HG02943 (cell line): ENCODE data around the gene PDIK1L.

Source experiments
- ATAC-seq: cut with Tn5 transposase; IDR thresholded peaks from one replicate; pipeline ENCODE4 v1.9.1; 2021; ENCODE audit warnings: mild to moderate bottlenecking, low read depth, moderate library complexity; ENCODE audit not compliant: unreplicated experiment

The PDIK1L gene

GRCh38 chr1:26111530-26112406 is at the start of gene PDIK1L:
PDIK1L (plus strand) TSS chr1:26111824; CDS start chr1:26114309, 2,485 bp downstream.
- ATAC-seq: peak; percentile 56

DNA sequence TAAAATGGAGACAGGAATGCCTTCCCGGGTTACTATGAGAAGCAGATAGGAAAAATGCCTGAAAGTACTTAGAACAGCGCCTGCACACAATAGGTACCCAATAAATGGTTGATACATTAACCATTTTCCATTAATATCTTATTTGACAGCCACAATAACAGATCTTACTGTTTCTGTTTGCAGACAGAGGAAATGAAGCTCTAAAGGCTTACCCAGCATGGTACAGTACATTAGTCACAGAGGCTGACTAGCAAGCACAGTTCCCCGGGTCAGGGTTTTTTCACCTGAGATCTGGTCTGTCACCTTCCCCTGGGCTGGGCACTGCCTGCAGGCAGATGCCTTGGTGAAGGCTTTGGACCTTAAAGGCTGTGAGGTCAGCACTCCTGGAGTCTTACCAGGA is 47.1 kb upstream of the PDIK1L start:
- no peak for ATAC-seq

DNA sequence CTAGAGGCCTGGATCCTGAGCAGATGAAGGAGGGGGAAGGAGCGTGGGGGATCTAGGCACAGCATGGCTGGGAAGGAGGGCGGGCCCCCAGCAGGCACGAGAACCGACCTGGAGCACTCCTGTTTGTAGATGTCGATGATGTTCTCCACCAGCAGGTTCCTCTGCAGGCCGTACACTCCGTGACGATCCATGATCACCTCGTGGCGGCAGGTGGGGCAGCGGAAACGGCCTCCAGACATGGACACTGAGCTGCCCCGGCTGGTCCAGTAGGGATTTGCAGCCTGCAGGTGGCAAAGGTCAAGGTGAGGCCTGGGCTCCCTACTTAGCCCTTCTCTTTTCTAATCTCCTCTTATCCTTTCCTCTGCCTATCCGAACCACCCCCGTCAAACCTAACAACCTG is 45.5 kb upstream of the PDIK1L start:
- ATAC-seq: no peak

DNA sequence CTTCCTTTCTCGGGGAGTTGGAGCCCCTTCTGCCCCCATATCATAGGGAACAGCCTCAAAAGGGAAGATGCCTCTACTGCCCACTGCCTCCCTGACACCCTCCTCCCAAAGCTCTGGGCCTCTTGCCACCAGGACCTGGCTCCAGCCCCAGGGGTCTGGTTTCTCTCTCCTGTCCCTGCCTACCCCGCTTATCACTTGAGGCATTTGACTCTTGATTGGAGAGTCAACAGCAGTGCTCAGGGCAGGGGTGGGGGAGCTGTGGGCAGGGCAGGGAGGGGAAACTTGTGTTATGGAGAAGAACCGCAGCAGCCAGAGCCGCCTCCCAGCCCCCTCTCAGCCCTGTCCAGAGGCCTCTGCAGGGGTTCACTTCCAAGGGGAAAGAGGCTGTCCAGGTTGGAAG is 44.8 kb upstream of the PDIK1L start:
- no peak for ATAC-seq

- ATAC-seq: no peak
Measured at GRCh38 chr1:26067432-26067911, 44.2 kb upstream of the PDIK1L start, which contains the start of gene TRIM63. TRIM63 (minus strand) TSS chr1:26067630; CDS start chr1:26067494, 136 bp downstream.

- ATAC-seq: no peak
Measured at GRCh38 chr1:26069941-26070295, 41.7 kb upstream of the PDIK1L start.

DNA sequence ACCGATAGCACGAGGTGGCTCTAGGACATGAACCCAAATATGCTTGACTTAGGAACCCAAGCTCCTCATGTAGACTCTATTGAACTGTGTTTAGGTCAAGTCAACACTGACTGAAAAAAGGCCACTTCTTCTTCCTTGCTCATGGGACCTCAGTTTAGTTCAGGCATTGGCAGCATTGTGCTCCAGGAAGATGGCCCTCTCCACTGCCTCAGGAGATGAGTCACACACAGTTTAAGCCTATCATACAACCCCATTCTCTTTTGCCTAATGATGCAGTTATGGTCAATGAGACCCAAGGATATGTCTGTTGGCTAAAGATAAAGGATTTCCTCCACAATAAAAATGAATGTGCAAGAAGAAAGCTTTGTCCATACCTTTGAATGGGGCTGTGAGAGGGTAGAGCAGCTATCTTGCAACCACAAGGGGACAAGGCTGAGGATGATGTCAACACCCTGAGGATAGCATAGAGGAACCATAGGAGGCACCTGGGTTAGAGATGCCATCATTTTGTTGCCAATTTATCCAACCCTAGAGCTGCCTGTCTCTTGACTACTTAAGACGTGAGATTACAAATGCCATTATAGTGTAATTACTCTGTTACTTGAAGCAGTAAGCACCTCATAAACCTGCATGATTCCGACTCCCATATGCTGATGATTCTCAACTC is 41.2 kb upstream of the PDIK1L start:
- no peak for ATAC-seq

GRCh38 chr1:26070963-26071342 is 40.7 kb upstream of the PDIK1L start:
- ATAC-seq: no peak

- ATAC-seq: no peak
Measured at GRCh38 chr1:26072305-26072704, 39.3 kb upstream of the PDIK1L start.

DNA sequence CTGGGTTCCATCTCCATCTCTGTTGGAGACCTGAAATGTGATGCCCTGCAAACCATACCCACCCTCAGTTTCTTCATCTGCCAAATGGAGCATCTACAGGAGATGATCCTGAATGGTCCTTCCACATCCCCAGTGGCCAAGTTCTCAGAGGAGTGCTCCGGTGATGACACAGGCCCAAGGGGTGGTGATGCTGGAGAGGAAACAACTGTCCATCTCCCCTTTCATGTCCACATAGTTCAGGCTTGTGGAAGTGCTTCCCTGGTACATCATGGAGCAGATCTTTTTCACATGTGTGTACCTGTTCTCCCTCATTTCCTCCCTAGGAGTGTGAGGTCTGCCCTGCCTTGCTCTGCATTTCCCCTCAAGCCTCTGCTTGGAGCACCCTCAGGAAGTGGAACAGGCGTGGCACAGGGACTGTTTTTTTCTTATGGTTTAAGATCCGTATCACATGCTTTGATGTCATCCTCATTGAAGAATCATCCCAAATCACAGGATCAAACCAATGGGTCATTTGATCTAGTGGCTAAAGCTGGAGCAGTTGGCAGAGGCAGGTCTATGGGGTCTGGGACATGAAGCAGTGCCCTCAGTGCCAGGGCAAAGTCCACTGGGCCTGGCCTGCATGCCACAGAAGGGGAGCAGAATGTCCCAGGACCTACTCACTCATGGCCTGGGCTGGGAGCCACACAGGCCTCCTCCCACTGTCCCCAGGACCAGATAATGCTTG is 36.0 kb upstream of the PDIK1L start:
- no peak for ATAC-seq

DNA sequence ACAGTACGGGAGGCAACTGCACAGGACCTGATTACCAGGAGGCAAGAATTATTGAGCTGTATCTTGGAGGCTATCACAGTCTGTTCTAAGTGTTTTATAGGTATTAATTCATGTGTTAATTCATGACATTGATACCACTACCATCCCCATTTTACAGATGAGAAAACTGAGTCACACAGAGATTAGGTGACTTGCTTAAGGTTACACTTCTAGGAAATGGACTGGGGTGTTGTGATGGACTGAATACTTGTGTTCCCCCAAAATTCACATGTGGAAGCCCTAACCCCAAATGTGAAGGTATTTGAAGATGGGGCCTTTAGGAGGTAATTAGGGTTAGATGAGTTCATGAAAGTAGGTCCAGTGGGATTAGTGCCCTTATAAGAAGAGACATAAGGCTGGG is 34.1 kb upstream of the PDIK1L start:
- no peak for ATAC-seq

GRCh38 chr1:26078286-26079177 is 33.1 kb upstream of the PDIK1L start:
- ATAC-seq: no peak

DNA sequence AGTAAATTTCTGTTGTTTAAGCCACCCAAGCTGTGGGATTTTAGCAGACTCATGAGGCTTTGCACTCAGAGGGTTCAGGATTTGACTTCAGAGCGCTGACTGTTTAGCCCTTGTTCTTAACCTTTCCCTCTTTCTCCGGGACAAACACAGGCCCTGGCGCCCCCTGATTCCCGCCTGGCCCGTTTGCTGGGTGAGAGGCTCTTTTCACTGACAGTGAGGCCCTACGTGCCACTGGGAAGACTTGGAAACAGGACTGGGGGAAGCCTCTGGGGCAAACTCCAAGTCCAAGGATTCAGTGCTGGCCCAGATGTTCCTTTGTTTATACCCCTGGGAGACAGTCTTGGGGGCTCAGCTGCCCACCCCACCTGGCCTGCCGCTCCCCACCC is 32.5 kb upstream of the PDIK1L start:
- ATAC-seq: no peak

GRCh38 chr1:26079960-26080814 is 31.4 kb upstream of the PDIK1L start:
- no peak for ATAC-seq

- no peak for ATAC-seq
Measured at GRCh38 chr1:26081267-26082019, 30.2 kb upstream of the PDIK1L start.

DNA sequence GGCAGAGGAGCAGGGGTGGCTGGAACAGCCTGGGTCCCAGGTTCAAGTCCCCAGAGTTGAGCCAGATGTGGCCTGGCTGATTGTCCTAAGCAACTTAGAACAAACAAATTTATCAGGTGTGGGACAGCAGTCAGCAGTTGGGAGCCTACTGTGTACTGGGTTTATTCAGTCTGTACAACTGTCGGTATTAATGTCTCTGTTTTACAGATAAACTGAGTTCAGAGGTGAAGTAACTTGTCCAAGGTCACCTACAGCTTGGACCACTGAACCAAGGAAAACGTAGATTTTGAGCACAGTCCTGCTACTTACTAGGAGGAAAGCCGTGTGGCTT is 29.6 kb upstream of the PDIK1L start:
- no peak for ATAC-seq

- no peak for ATAC-seq
Measured at GRCh38 chr1:26083208-26083607, 28.4 kb upstream of the PDIK1L start.

GRCh38 chr1:26084091-26084561 is 27.5 kb upstream of the PDIK1L start:
- no peak for ATAC-seq

DNA sequence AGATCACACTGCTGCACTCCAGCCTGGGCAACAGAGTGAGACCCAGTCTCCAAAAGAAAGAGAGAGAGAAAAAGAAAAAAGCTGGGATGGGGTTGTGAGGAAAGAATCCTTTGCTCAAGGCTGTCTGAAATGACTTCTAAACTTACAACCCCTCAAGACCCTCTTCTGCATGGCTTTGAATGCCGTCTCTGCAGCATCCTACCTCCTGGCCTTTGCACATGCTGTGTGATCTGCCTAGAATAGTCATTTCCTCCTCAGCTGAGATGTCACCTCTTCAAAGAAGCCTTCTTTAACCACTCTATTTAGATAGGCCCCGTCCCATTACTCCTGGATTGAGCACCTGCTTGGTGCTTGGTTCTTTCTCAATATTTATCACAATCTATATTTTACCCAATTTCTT is 26.8 kb upstream of the PDIK1L start:
- ATAC-seq: no peak
